Measurements from ENCODE around the gene HDAC4.

HDAC4 gene

GRCh38 chr2:239246723-239247122 is 154.1 kb downstream of the HDAC4 start:
- peak; percentile 87 for DNase-seq

- DNase-seq: peak; percentile 60
Observed at GRCh38 chr2:239245872-239246721, 154.7 kb downstream of the HDAC4 start.

DNA sequence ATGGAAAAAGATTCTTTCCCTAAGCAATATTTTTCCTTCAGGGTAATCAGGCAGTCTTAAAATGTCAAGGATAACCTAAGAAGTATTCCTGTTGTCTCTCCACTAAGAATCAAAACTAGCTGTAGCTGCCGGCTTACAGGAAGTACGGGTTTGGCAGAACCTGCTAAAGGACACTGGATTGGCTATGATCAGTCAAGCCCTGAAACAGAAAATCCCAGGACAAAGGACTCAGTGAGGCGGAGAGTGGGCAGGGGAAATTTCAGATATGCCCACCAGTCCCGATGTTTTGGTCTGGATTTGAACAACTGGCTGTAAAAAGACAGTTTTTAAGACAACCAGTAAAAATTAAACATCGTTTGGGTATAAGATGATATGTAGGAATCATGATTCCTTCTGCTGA is 155.7 kb downstream of the HDAC4 start:
- no peak for DNase-seq

GRCh38 chr2:239244625-239245024 is 156.2 kb downstream of the HDAC4 start:
- DNase-seq: no peak

GRCh38 chr2:239241431-239241960 is 159.3 kb downstream of the HDAC4 start:
- no peak for DNase-seq

DNA sequence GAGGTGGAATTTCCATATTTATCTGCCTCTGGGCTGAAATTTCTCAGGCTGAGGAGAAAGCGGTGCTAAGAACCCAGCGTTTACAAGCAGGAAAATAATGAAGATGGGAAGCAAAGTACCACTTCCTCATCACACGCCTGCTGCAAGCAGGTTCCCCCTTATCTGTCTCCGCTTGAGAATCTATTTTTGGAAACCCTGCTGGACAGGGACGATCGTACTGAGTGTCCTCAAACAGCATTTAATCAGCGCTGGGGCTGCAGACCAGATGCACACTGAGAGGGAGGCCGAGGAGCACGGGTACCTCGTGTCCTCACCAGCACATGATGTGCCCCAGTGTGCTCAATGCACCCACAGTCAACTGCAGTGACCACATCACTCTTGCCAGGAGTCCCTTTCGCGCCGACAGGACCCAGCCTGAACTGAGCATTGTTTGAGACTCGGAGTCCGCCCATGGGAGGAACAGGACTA is 160.4 kb downstream of the HDAC4 start:
- no peak for DNase-seq

GRCh38 chr2:239239607-239240413 is 161.0 kb downstream of the HDAC4 start:
- DNase-seq: no peak

DNA sequence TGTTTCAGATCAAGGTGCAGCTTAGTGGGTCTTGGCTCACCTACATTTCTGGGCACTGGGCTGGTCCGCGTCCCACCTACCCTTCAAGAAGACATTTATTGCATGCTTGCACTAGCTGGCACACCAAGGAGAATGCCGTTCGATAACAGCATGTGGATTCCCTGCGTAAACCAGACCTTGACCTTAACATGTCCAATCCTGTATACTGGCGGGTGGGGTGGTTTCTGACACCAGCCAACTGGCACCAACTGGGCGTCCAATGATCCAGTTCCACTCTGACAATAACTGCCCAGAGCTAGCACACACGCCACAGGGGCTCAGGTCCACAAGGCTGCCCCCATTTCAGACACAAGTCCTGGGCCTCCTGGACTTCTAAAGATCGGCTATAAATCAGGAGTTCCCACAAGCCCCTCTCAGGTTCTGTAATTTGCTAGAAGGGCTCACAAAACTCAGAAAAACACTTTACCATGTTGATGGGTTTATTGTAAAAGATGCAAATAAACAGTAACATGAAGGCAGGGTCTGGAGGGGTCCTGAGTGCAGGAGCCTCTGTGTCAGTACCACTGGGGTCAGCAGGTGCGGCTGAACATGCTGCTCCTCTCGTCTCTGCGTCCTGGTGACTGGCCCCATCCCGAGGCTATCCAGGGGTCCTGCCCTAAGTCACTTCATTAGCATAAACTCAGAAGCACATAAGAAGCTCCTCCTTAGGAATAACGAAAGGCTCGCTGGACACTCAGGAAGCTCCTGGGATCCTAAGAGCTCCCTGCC is 161.8 kb downstream of the HDAC4 start:
- no peak for DNase-seq

DNA sequence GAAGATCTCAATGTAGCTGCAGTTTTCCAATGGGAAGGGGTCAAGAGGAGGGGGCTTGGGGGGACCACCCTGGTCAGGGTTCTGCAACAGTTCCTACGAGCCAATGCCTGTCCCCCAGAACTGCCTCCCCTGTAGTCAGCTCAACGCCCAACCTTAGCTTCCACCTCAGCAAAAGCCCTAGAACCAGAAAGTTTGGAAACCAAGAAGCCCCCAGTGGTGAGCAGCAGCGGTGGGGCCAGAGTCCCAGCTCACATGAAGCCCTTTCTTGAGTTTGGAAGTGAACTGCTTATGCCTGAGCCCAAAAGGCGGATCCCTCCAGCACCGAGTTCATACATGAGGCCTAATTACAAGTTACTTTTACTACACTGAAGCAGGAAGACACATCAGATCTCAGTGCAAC is 162.4 kb downstream of the HDAC4 start:
- DNase-seq: no peak

- DNase-seq: no peak
Observed at GRCh38 chr2:239236808-239237205, 164.0 kb downstream of the HDAC4 start.

- no peak for DNase-seq
Observed at GRCh38 chr2:239236043-239236807, 164.6 kb downstream of the HDAC4 start.

DNA sequence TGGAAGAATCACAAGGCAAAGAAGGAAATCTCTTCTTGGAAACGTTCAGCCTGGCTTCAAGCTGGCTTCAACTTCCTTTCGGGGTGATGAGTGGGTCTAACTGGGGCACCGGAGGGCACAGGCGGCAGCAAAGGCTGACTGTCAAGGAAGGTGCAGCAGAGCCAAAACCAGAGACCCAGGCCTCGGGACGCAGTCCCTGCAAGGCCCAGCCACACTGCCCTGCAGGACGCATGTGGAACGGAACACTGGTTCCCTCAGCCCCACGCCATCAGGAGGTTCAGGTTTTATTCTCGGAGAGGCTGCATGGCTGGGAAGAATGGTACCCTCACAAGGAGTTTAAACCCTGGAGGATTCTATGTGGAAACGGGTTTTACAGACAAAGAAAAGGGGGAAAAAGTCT is 165.5 kb downstream of the HDAC4 start:
- DNase-seq: no peak

DNA sequence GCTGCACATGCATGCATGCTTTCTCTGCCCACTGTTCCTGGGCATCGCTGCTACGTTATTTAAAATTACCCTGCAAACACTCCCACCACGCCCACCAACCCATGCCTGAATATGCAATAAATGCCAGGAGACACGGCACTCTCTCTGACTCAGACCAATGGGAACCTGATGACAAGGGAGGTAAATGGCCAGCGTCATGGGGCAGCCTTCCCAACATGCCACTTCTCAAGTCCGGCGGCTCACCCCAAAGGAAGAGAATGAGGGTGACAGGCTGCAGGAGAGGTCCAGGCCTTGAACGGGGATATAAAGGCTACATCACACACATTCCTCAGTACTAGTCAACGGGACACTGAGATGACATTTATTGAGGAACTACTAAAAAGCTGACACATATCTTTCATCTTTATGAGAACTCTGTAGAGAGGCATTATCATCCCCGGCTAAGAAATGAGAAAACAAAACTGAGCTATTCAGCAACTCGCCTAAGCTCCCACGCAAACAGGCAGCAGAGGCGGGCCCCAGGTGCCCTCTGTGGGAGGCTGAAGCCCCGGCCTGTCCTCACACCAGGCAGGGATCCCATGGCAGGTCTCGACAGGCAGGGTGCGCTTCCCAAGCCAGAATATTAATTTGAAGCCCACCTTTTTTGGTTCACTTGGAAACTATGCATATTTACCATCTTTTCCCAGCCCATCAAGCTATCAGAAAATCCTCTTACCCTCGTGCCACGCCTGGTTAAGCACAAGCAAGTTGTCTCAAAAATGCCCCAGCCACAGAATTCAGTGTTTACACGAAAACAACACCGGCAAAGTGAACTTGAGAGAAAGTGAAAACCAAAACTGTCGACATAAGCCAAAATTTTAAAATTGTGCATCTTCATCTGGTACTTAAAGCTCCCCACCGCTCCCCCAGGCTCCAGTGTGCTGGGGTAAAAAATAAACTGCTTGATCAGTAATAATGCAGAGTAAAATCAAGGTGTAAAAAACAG is 166.3 kb downstream of the HDAC4 start:
- DNase-seq: no peak

GRCh38 chr2:239233576-239233975 is 167.2 kb downstream of the HDAC4 start:
- no peak for DNase-seq

- no peak for DNase-seq
Observed at GRCh38 chr2:239232195-239232578, 168.6 kb downstream of the HDAC4 start.

GRCh38 chr2:239231231-239232194 is 169.3 kb downstream of the HDAC4 start:
- peak; percentile 35 for DNase-seq

- no peak for DNase-seq
Observed at GRCh38 chr2:239230318-239231052, 170.3 kb downstream of the HDAC4 start.

DNA sequence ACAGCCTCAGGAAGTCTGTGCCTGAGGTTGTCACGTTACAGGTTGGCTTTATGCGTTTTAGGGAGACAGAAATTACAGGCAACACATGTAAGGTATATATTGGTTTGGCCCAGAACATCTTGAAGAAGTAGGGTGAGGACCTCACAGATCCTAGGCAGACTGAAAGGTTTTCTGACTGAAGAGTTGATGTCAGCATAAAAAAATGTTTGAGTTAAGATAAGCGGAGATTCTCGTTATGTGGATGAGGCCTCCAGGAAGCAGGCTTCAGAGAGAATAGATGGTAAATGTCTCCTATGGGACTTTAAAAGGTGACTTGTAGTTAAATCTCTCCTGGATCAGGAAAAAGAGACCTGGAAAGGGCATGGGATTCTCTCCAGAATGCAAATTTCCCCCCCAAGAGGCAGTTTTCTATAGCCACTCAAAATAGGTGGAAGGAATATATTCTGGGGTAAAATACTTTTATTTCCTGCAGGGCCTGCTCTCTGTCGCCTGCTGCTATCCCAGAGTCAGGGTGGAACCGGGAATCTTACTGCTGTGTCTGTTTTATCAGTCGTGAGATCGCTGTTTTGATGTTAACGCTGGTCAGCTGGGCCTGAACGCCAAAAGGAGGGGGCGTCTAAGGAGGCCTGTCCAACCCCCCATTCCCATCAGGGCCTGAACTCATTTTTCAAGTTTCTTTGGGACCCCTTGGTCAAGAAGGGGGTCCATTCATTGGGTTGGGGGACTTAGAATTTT is 171.1 kb downstream of the HDAC4 start:
- no peak for DNase-seq

Measured in DMS153 (cell line).